Stimulated activated CD4-positive, alpha-beta T cell treated with anti-CD3 and anti-CD28 coated beads, Interleukin-12 subunit alpha, Interleukin-12 subunit beta, amount 100 ng/mL, for 24 hours (primary cell): ENCODE results near the gene PLEKHG7.
"Not testable (repeated sequence)": the region's sequence is repeated elsewhere in the genome, so short reads cannot be mapped to it uniquely, and the experiment has no call there.

Experiments used
- DNase-seq, 2 experiments: peaks; one replicate each; pipeline ENCODE4 v3.0.0-alpha.2; 2020; ENCODE audit warnings: low read depth in 2 of 2

Gene PLEKHG7

GRCh38 chr12:92749691-92750090, 46.9 kb downstream of the PLEKHG7 start:
- DNase-seq: not testable (repeated sequence)

- DNase-seq: no peak
Measured at GRCh38 chr12:92753976-92754885, 51.4 kb downstream of the PLEKHG7 start.

- DNase-seq: no peak
Measured at GRCh38 chr12:92756898-92757596, 54.3 kb downstream of the PLEKHG7 start.

GRCh38 chr12:92757597-92758121, 54.9 kb downstream of the PLEKHG7 start:
- no peak for DNase-seq

- DNase-seq: no peak
Measured at GRCh38 chr12:92759634-92760268, 57.0 kb downstream of the PLEKHG7 start.

GRCh38 chr12:92762773-92763172, 60.0 kb downstream of the PLEKHG7 start:
- DNase-seq: no peak

GRCh38 chr12:92764831-92765230, 62.0 kb downstream of the PLEKHG7 start:
- DNase-seq: no peak

- DNase-seq: no peak
Measured at GRCh38 chr12:92765871-92766270, 63.1 kb downstream of the PLEKHG7 start.

- no peak for DNase-seq
Measured at GRCh38 chr12:92769124-92769901, 66.5 kb downstream of the PLEKHG7 start.

- no peak for DNase-seq
Measured at GRCh38 chr12:92771001-92771400, 68.2 kb downstream of the PLEKHG7 start.

GRCh38 chr12:92775416-92775815, 72.6 kb downstream of the PLEKHG7 start:
- DNase-seq: no peak

- DNase-seq: no peak
Measured at GRCh38 chr12:92778525-92778924, 75.7 kb downstream of the PLEKHG7 start.

- DNase-seq: no peak
Measured at GRCh38 chr12:92779902-92780301, 77.1 kb downstream of the PLEKHG7 start.

- DNase-seq: no peak
Measured at GRCh38 chr12:92784356-92784755, 81.6 kb downstream of the PLEKHG7 start.

- no peak for DNase-seq
Measured at GRCh38 chr12:92784797-92785562, 82.2 kb downstream of the PLEKHG7 start.

- DNase-seq: no peak
Measured at GRCh38 chr12:92785563-92785950, 82.8 kb downstream of the PLEKHG7 start.

- DNase-seq: no peak
Measured at GRCh38 chr12:92786045-92786444, 83.3 kb downstream of the PLEKHG7 start.

- not testable (repeated sequence) for DNase-seq
Measured at GRCh38 chr12:92794356-92794755, 91.6 kb downstream of the PLEKHG7 start.

- DNase-seq: no peak
Measured at GRCh38 chr12:92794814-92795213, 92.0 kb downstream of the PLEKHG7 start.

- DNase-seq: no peak
Measured at GRCh38 chr12:92796650-92797049, 93.9 kb downstream of the PLEKHG7 start.

GRCh38 chr12:92802906-92803305, 100.1 kb downstream of the PLEKHG7 start:
- no peak for DNase-seq
